AG09309 (cell line): ENCODE data around the gene RTN4R.
"Not testable (repeated sequence)": the region's sequence is repeated elsewhere in the genome, so short reads cannot be mapped to it uniquely, and the experiment has no call there.

Experiments
- DNase-seq: peaks from one replicate; pipeline ENCODE4 v3.0.0-alpha.2; 2010; ENCODE audit warnings: low read depth
- H3K4me3 ChIP-seq: 2 replicates; pipeline ENCODE4 v1.5.1; 2011; ENCODE audit warnings: mild to moderate bottlenecking, low read depth, low read length, moderate library complexity; ENCODE audit not compliant: control insufficient read depth
- TF ChIP-seq, protein P1 (sequence below): IDR thresholded peaks from 2 replicates; pipeline ENCODE4 v1.5.1; 2011; ENCODE audit warnings: mild to moderate bottlenecking, low read depth, low read length, inconsistent platforms; ENCODE audit not compliant: insufficient read depth, control insufficient read depth; ENCODE audit errors: missing control alignments

RTN4R gene

DNA sequence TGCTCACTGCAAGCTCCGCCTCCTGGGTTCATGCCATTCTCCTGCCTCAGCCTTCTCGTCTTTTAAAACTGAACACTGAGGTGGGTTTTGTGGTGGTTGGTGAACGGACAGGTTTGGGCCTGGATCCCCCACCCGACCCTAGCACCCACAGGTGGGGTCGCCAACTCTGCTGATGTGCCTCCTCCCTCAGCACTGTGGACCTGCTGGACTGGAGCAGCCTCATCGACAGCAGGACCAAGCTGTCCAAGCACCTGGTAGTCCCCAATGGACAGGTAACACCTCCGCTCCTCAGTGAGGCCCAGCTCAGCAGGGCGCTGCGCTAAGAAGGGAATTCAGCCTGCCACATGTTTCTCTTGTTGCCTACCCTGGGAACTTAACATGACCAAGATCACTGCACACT lies 36.5 kb upstream of the RTN4R start:
- no peak for DNase-seq
- TF ChIP-seq, protein P1, sequence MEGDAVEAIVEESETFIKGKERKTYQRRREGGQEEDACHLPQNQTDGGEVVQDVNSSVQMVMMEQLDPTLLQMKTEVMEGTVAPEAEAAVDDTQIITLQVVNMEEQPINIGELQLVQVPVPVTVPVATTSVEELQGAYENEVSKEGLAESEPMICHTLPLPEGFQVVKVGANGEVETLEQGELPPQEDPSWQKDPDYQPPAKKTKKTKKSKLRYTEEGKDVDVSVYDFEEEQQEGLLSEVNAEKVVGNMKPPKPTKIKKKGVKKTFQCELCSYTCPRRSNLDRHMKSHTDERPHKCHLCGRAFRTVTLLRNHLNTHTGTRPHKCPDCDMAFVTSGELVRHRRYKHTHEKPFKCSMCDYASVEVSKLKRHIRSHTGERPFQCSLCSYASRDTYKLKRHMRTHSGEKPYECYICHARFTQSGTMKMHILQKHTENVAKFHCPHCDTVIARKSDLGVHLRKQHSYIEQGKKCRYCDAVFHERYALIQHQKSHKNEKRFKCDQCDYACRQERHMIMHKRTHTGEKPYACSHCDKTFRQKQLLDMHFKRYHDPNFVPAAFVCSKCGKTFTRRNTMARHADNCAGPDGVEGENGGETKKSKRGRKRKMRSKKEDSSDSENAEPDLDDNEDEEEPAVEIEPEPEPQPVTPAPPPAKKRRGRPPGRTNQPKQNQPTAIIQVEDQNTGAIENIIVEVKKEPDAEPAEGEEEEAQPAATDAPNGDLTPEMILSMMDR, result no peak
- no peak overlapping the region for H3K4me3 ChIP-seq

DNA sequence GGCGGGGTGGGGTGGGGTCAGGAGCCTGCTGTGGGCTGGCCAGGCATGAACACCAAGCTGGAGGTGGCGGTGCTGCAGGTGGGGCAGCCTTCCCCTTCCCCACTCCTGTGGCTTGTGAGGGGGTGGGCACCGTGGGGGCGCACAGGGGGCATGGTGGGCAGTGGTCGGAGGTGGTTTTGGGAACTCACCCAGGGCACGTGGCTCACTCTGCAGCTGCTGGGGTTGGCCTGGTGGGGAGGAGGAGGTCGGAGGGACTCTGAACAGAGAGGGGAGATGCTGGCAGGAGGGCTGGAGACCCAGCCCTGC lies 35.1 kb upstream of the RTN4R start:
- not testable (repeated sequence) for H3K4me3 ChIP-seq, DNase-seq

GRCh38 chr22:20302438-20303228 lies 34.5 kb upstream of the RTN4R start:
- no peak for DNase-seq
- TF ChIP-seq, protein P1, result no peak
- no peak overlapping the region for H3K4me3 ChIP-seq

DNA sequence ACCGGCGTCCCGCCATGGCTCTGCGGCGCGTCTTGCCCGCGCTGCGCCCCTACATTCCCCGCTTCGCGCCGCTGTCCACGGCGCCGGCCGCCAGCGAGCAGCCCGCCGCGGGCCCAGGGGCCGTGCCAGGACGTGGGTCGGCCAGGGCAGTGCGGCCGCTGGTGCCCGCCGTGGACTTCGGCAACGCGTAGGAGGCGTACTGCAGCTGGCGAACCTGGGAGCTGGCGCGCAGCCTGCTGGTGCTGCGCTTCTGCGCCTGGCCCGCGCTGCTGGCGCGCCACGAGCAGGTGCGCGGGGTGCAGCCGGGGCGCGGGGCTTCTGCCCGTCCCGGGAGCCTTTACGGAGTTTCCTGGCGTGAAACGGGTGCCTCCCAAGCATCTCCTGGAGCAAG lies 31.6 kb upstream of the RTN4R start:
- H3K4me3 ChIP-seq, result peak overlapping the region; percentile 41; the same call in 1 of the 2 replicates
- DNase-seq, result no peak
- TF ChIP-seq, protein P1, result no peak

GRCh38 chr22:20298803-20299745 lies 31.0 kb upstream of the RTN4R start:
- TF ChIP-seq, protein P1, result no peak
- DNase-seq, result no peak
- peak overlapping the region; percentile 41 for H3K4me3 ChIP-seq

GRCh38 chr22:20298110-20298802 lies 30.1 kb upstream of the RTN4R start:
- no peak for DNase-seq
- H3K4me3 ChIP-seq, result no peak overlapping the region
- TF ChIP-seq, protein P1, result no peak
